ENCODE data around the gene CACNA1C.

CACNA1C gene

DNA sequence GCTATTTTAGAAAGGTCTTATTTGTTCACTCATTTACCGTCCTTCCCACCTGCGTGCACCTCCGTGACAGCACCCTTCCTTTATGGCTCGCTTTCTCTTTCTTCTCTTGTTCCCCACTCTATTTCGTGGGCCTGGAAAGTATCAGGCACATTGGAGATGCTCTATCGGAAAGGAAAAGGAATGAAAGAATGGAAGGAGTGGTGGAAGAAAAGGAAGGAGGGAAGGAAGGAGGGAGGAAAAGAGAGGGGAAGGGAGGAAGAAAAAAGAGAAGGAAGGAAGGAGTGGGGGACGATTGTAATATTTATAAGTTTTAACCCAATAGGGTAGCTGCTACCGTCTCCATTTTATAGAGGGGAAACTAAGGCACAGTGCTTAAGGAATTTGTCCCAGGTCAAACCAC is 363.4 kb downstream of the CACNA1C start:
- TF ChIP-seq, protein P1, sequence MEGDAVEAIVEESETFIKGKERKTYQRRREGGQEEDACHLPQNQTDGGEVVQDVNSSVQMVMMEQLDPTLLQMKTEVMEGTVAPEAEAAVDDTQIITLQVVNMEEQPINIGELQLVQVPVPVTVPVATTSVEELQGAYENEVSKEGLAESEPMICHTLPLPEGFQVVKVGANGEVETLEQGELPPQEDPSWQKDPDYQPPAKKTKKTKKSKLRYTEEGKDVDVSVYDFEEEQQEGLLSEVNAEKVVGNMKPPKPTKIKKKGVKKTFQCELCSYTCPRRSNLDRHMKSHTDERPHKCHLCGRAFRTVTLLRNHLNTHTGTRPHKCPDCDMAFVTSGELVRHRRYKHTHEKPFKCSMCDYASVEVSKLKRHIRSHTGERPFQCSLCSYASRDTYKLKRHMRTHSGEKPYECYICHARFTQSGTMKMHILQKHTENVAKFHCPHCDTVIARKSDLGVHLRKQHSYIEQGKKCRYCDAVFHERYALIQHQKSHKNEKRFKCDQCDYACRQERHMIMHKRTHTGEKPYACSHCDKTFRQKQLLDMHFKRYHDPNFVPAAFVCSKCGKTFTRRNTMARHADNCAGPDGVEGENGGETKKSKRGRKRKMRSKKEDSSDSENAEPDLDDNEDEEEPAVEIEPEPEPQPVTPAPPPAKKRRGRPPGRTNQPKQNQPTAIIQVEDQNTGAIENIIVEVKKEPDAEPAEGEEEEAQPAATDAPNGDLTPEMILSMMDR (conservative IDR thresholded peaks at IDR 0.05) = no peak
- no peak overlapping the region for H3K27ac ChIP-seq

DNA sequence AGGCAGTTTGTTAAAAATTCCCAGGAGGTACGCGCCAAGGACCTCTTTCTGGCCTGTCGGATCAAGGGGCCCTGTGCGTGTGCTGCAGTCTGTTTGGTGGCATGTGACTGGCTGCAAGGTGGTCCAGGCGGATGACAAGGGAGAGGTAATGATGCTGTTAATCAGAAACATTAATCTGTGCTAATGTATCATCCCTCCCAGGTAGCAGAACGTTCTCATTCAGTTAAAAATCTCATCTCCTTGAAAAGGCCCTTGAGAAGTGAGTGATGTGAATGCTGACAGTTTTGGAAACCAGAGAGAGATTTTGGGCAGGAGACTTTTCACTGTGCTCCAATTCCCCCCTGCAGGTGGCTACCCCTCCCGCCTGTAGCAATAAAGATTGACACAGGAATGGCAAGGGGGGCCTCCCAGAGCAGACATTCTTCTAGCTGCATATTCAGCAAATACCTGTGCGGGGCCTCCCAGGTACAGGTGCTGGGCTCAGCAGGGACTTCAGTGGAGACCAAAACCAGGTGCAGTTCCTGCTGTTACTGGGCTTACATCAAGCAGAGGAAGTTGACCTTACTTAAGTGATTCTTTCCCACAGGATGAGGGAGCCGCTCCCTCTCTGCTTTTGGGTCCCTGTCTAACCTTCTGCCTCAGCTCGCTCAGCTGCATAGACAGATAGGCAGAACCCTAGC is 364.8 kb downstream of the CACNA1C start:
- TF ChIP-seq, protein P1 (conservative IDR thresholded peaks at IDR 0.05) = no peak
- H3K27ac ChIP-seq = no peak overlapping the region

DNA sequence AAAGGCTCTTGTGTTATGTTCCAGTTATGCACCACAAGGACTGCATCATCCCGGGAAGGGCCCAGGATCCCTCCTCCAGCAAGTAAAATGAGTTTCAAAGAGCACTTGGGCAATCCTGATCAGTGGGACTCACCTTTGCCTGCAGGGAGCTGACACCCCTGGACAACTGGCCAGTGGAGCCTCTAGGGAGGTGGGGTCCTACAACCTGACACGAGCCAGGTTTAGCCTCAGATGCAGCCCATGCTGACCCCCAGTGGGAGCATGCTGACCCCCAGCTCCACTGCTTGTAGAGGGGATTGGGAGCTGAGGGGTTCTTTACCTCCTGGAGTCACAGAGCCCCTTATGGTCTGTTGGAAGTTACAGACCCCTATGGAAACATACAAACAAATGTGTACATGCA is 365.8 kb downstream of the CACNA1C start:
- no peak overlapping the region for H3K27ac ChIP-seq
- TF ChIP-seq, protein P1 (conservative IDR thresholded peaks at IDR 0.05) = no peak

DNA sequence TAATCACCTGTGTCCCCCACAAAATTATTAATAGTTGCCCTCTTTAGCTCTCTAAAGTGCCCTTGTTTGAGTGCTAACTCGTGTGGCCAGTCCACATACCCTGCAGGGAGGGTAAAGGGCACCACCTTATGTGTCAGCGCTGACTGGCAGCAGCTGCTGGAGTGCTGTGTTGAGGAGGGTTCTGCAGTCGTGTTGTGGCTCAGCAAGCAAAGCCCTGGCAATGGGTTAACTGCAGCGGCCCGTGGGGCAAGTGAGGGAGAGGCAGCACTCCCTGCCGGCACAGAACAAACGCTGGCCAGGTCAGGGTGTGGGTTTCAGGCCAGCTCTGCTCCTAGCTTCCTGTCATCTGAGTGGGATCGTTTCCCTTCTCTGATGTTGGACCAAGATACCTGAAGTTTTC is 369.8 kb downstream of the CACNA1C start:
- H3K27ac ChIP-seq = no peak overlapping the region
- TF ChIP-seq, protein P1 (conservative IDR thresholded peaks at IDR 0.05) = no peak

DNA sequence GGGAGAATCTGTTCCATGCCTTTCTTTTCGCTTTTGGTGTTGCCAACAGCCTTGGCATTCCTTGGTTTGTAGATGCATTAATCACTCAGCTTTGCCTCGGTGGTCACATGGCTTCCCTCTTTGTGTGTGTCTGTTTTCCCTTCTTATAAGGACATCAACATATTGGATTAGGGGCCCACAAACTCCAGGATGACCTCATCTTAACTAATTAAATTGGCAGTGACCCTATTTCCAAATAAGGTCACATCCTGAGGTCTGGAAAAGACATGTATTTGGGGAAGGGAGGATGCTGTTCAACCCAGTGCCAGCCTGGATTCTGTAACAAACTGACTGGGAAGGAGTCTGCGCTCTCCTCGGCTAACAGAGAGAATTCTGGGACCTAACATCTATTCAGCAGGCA is 376.2 kb downstream of the CACNA1C start:
- TF ChIP-seq, protein P1 (conservative IDR thresholded peaks at IDR 0.05) = no peak
- H3K27ac ChIP-seq = no peak overlapping the region

DNA sequence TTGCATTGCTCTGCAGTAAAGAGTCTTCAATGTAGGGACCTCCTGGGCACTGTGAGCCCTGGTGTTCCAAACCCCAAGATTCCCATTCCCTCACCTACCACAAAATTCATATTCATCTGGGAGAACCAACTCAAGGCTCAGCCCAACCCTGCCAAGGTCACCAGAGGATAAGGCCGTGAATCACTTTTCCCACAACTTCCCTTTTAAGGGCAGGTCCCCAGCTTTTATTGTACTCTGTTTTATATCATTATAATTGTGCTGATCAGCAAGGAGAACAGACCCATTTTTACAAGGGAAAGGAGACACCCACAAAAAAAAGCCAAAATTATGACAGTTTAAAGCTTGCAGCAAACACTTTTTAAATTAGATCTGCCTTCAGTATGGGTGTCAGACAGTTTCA is 379.0 kb downstream of the CACNA1C start:
- TF ChIP-seq, protein P1 (conservative IDR thresholded peaks at IDR 0.05) = no peak
- no peak overlapping the region for H3K27ac ChIP-seq

DNA sequence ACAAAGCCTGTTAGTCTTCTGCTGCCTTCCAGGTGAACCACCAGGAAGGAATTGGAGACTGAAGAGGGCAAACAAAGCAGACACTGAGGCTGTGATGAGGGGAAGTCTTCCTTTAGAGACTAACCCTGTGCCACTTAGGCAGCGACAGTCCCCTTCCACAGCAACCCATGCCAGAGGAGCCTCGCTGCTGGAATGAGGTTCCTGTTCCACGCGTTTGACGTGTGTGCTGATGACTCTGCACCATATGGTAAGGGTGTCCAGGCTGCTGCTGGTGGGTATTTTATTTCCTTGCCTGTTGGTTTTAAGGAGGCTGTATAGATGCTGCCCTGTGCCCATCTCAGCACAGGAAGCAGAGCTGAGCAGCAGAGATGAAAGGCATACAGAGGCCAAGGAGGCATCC is 380.1 kb downstream of the CACNA1C start:
- no peak overlapping the region for H3K27ac ChIP-seq
- TF ChIP-seq, protein P1 (conservative IDR thresholded peaks at IDR 0.05) = no peak
